ENCODE results near the gene KANK3. TPM values are rescaled to one million over a fixed set of nuclear protein-coding genes. Genes with fewer than 3 reads are reported as not detected.

KANK3 gene
- total RNA-seq, 4 donors from 2014 or later = 7.1 to 48.7 (median 18.9) TPM

DNA sequence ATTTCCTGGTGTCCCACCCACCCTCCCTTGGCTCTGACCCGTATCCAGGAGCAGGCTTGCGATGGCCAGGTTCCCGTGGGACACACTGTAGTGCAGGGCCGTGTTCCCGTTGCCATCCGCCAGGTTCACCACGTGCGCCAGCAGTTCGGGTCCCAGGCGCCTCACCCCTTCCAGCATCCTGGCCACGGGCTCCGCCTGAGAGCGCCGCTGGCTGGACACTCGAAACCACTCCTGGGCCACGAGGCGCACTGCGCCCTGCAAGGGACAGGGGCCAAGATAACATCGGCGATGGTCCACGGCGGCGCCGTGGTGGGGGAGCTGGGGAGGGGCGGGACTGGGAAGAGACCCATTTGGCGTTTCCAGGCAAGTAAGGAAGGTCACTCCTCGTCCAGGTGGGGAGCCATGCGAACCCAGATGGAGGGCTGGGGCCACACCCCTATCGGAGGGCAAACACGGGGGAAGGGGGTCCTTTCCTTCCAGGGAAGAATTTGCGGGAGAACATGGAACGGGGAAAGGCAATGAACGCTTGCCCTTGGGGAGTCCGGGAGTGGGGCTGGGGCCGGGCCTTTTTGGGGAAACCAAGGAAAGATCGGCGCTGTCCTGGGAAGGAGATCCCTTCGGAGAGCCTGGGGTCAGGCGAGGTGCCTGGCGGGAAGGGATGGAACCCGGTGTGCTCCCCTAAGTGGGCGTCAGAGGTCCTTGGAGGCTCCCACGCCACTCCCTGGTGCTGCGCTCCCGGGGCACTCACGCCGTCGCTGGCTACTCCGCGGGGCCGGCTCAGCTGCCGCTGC, 9.9 kb downstream of the KANK3 start:
- ATAC-seq (ENCODE audit: low FRiP score) (no peak), DNase-seq (ENCODE audit: low spot score) (no peak)
- TF ChIP-seq, protein P1, sequence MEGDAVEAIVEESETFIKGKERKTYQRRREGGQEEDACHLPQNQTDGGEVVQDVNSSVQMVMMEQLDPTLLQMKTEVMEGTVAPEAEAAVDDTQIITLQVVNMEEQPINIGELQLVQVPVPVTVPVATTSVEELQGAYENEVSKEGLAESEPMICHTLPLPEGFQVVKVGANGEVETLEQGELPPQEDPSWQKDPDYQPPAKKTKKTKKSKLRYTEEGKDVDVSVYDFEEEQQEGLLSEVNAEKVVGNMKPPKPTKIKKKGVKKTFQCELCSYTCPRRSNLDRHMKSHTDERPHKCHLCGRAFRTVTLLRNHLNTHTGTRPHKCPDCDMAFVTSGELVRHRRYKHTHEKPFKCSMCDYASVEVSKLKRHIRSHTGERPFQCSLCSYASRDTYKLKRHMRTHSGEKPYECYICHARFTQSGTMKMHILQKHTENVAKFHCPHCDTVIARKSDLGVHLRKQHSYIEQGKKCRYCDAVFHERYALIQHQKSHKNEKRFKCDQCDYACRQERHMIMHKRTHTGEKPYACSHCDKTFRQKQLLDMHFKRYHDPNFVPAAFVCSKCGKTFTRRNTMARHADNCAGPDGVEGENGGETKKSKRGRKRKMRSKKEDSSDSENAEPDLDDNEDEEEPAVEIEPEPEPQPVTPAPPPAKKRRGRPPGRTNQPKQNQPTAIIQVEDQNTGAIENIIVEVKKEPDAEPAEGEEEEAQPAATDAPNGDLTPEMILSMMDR (IDR thresholded peaks at IDR 0.05) = no peak

DNA sequence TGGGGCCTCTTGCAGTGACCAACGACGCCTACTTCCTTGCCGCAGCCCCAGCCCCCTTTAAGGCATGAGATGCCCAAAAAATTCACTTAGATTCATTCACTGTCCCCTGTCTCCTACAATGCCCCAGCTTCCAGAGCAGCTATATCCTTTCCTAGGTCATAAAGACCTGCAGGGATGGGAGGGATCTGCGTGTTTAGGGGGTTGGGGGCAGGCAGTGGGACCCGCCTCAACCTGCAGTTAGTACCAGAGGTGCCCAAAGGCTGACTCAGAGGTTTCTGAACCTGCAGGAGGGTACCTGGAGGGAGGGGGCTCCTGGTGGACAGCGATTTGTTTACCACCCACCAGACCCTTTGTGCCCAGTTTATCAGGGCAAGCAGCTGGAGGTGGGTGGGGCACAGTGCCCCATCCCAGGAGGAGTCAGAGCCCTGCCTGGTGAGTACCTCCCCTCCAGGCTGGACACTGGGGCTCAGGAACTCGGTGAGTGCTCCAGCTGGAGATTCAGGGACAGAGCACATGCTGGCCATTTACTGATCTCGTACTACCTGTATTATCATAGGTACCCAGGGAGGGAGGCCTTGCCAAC, 11.7 kb downstream of the KANK3 start:
- no peak for DNase-seq (ENCODE audit: low spot score)
- TF ChIP-seq, protein P1 (IDR thresholded peaks at IDR 0.05) = no peak
- ATAC-seq (ENCODE audit: low FRiP score) = no peak

DNA sequence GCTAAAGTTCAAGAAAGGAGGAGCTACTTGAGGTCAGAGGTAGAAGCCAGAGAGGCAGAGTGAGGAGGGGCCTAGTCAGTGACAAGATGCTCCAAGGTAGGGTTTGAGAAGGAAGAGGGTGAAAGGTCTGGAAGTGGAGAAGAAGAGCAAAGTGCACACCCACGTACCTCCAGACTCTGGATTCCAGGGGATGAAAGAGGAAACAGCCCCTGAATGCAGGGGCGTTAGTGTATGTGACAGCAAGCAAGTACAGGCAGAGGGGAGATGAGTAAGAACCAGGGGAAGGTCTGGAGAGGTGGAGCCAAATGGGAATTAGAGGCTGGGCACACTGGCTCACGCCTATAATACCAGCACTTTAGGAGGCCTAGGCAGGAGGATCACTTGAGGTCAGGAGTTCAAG, 13.1 kb downstream of the KANK3 start:
- DNase-seq (ENCODE audit: low spot score) = no peak
- TF ChIP-seq, protein P1 (IDR thresholded peaks at IDR 0.05) = no peak
- no peak for ATAC-seq (ENCODE audit: low FRiP score)

DNA sequence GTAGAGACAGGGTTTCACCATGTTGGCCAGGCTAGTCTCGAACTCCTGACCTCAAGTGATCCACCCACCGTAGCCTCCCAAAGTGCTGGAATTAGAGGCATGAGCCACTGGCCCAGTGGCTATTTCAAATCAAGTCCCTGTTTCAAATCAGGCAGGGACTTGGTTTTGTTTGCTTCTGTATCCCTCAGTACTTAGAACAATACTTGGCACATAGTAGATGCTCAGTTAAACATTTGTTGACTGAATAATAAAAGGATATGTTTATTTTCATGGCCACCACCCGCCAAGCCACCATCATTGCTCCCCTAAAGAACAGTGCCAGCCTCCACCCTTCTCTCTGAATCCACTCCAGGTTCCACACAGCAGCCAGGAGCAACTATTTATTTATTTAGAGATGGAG, 17.6 kb downstream of the KANK3 start:
- TF ChIP-seq, protein P1 (IDR thresholded peaks at IDR 0.05) = no peak
- ATAC-seq (ENCODE audit: low FRiP score) = no peak
- no peak for DNase-seq (ENCODE audit: low spot score)

- DNase-seq (ENCODE audit: low spot score) (no peak), ATAC-seq (ENCODE audit: low FRiP score) (peak; percentile 4)
- TF ChIP-seq, protein P1 (IDR thresholded peaks at IDR 0.05) = no peak
Observed at GRCh38 chr19:8324186-8325050, 18.6 kb downstream of the KANK3 start.

- ATAC-seq (ENCODE audit: low FRiP score) (no peak), DNase-seq (ENCODE audit: low spot score) (no peak)
- TF ChIP-seq, protein P1 (IDR thresholded peaks at IDR 0.05) = no peak
Observed at GRCh38 chr19:8323781-8324185, 19.3 kb downstream of the KANK3 start.
